Measurements from ENCODE around the gene CASKIN1. TPM values are rescaled to one million over a fixed set of nuclear protein-coding genes. Genes with fewer than 3 reads are reported as not detected.
"Not testable (repeated sequence)": the region's sequence is repeated elsewhere in the genome, so short reads cannot be mapped to it uniquely, and the experiment has no call there.

The CASKIN1 gene
- total RNA-seq, 5 donors from 2014 or later (not counting 1 experiment from before 2014, with no cell fraction given), result 0.06 to 0.47 TPM; not detected in 3

- POLR2A ChIA-PET; H3K4me3 ChIP-seq (ENCODE audit: control insufficient read depth in 1 of 2, extremely low read depth in 1 of 2, low read length in 1 of 2); ATAC-seq (replicated peaks in 1 of 4); H3K9me3 Mint-ChIP-seq; H3K9me3 ChIP-seq; DNase-seq; CTCF ChIA-PET; H3K27ac ChIP-seq (ENCODE audit: low read length); H3K36me3 Mint-ChIP-seq: not testable (repeated sequence)
- H3K4me1 Mint-ChIP-seq, result peaks cover 21 to 23% (median 22%) of the 10 kb centered on the region in 3 donors
- Histone ChIP-seq H3K27me3 (replicated peaks in 1 of 2; ENCODE audit: control insufficient read depth in 2 of 2, extremely low read depth in 1 of 2, insufficient read depth in 2 of 2, low read length in 1 of 2) (peaks cover 3 to 16% of the 10 kb centered on the region in 2 experiments), H3K36me3 (ENCODE audit: control insufficient read depth in 2 of 2, extremely low read depth in 1 of 2, insufficient read depth in 1 of 2, low read length in 1 of 2) (peaks cover 0 to 13% of the 10 kb centered on the region in 2 donors), H3K4me1 (ENCODE audit: control insufficient read depth in 1 of 2, extremely low read depth in 1 of 2, insufficient read depth in 2 of 2, low read length in 2 of 2) (peaks cover 4 to 24% of the 10 kb centered on the region in 2 experiments)
- 100% methylated on average over 1 of the region's 8 CpGs for WGBS (ENCODE audit: insufficient coverage)
- H3K4me3 Mint-ChIP-seq, result peak overlapping the region; percentile 60 to 80 (median 78)
- H3K27ac Mint-ChIP-seq, result peak overlapping the region in 1 of 2 donors; percentile 61
- peaks cover 2 to 15% of the 10 kb centered on the region in 2 donors for H3K27me3 Mint-ChIP-seq
Measured at GRCh38 chr16:2203119-2203688, 6.8 kb upstream of the CASKIN1 start.

DNA sequence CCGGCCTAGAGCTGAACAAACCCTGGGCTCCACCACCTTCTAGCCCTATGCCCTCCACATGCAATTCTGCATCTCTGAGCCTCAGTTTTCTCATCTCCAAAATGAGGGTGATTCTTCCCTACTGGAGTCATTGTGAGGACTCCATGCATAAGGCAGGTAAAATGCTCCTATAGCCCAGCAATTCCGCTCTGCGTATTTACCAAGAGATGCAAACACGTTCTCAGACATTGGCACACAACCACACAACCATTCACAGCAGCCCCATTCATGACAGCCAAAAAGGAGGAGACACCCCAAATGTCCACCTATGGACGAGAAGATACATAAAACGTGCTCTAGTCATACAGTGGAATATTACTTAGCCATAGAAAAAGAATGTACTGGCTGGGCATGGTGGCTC is 3.9 kb upstream of the CASKIN1 start:
- DNase-seq, result no peak
- Histone ChIP-seq H3K36me3 (ENCODE audit: control insufficient read depth in 2 of 2, extremely low read depth in 1 of 2, insufficient read depth in 1 of 2, low read length in 1 of 2) (no peaks in the 10 kb centered on the region), H3K27ac (ENCODE audit: low read length) (no peak overlapping the region), H3K4me1 (ENCODE audit: control insufficient read depth in 1 of 2, extremely low read depth in 1 of 2, insufficient read depth in 2 of 2, low read length in 2 of 2) (peaks cover 0 to 20% of the 10 kb centered on the region in 2 experiments), H3K27me3 (replicated peaks in 1 of 2; ENCODE audit: control insufficient read depth in 2 of 2, extremely low read depth in 1 of 2, insufficient read depth in 2 of 2, low read length in 1 of 2) (peaks cover 3 to 37% of the 10 kb centered on the region in 2 experiments), H3K9me3 (no peaks in the 10 kb centered on the region), H3K4me3 (ENCODE audit: control insufficient read depth in 1 of 2, extremely low read depth in 1 of 2, low read length in 1 of 2) (no peak overlapping the region)
- H3K4me3 Mint-ChIP-seq, result no peak overlapping the region
- no peaks in the 10 kb centered on the region for H3K9me3 Mint-ChIP-seq
- ChIA-PET CTCF (no interaction called here), POLR2A (no interaction called here)
- peaks cover 6 to 9% (median 8%) of the 10 kb centered on the region in 3 donors for H3K4me1 Mint-ChIP-seq
- peaks cover 6 to 26% of the 10 kb centered on the region in 2 donors for H3K27me3 Mint-ChIP-seq
- WGBS (ENCODE audit: insufficient coverage), result 100% methylated on average over 2 of the region's 6 CpGs
- no peaks in the 10 kb centered on the region for H3K36me3 Mint-ChIP-seq
- ATAC-seq (replicated peaks in 1 of 4), result no peak
- H3K27ac Mint-ChIP-seq, result no peak overlapping the region

DNA sequence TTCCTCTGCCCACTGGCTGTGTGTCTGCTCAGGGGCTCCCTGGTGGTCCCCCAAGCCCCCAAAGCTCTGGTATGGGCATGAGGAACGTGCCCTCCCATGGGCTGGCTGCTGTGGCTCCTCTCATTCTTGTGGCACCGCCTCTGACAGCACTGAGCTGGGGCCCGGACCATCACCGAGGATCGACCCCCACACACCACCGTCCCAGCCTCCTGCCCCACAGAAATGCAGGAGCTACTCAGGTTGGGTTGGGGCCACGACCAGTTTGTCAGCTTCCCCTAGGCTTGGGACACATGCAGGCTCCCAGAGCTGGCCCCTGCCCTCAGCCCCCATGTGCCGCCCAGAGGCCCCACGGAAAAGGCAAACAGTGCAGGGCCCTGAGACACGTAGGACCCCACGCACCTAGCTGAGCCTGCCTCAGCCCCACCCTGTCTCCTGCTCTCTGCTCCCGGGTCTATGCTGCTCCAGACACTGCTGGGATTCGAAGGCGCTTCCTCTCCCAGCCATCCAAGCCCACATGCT is 3.3 kb upstream of the CASKIN1 start:
- H3K36me3 Mint-ChIP-seq, result no peaks in the 10 kb centered on the region
- Histone ChIP-seq H3K36me3 (ENCODE audit: control insufficient read depth in 2 of 2, extremely low read depth in 1 of 2, insufficient read depth in 1 of 2, low read length in 1 of 2) (no peaks in the 10 kb centered on the region), H3K9me3 (no peaks in the 10 kb centered on the region), H3K27ac (ENCODE audit: low read length) (no peak overlapping the region), H3K4me1 (ENCODE audit: control insufficient read depth in 1 of 2, extremely low read depth in 1 of 2, insufficient read depth in 2 of 2, low read length in 2 of 2) (peaks cover 0 to 20% of the 10 kb centered on the region in 2 experiments), H3K27me3 (replicated peaks in 1 of 2; ENCODE audit: control insufficient read depth in 2 of 2, extremely low read depth in 1 of 2, insufficient read depth in 2 of 2, low read length in 1 of 2) (peaks cover 3 to 43% of the 10 kb centered on the region in 2 experiments), H3K4me3 (ENCODE audit: control insufficient read depth in 1 of 2, extremely low read depth in 1 of 2, low read length in 1 of 2) (no peak overlapping the region)
- WGBS (ENCODE audit: insufficient coverage), result 77% methylated on average over 11 of the region's 14 CpGs
- DNase-seq, result no peak
- no peaks in the 10 kb centered on the region for H3K9me3 Mint-ChIP-seq
- no peak overlapping the region for H3K27ac Mint-ChIP-seq
- ATAC-seq (replicated peaks in 1 of 4), result no peak
- peaks cover 11 to 31% of the 10 kb centered on the region in 2 donors for H3K27me3 Mint-ChIP-seq
- no peak overlapping the region for H3K4me3 Mint-ChIP-seq
- H3K4me1 Mint-ChIP-seq, result peaks cover 6 to 14% (median 8%) of the 10 kb centered on the region in 3 donors
- POLR2A ChIA-PET, result no interaction called here
- CTCF ChIA-PET, result no interaction called here

- no peaks in the 10 kb centered on the region for H3K9me3 ChIP-seq
- ChIA-PET CTCF (interaction anchor here in 1 of 2 donors (0.6 kb wide), 1 partner anchor 390 kb away, joined by 3 read pairs; no protein-coding TSS in a partner anchor), POLR2A (no interaction called here)
- 71% methylated on average over 5 of the region's 5 CpGs for WGBS (ENCODE audit: insufficient coverage)
- H3K4me1 ChIP-seq (ENCODE audit: control insufficient read depth in 1 of 2, extremely low read depth in 1 of 2, insufficient read depth in 2 of 2, low read length in 2 of 2), result peaks cover 0 to 18% of the 10 kb centered on the region in 2 experiments
- H3K4me3 ChIP-seq (ENCODE audit: control insufficient read depth in 1 of 2, extremely low read depth in 1 of 2, low read length in 1 of 2), result no peak overlapping the region
- H3K27ac ChIP-seq (ENCODE audit: low read length), result no peak overlapping the region
- DNase-seq, result no peak
- Mint-ChIP-seq H3K9me3 (no peaks in the 10 kb centered on the region), H3K36me3 (no peaks in the 10 kb centered on the region), H3K4me1 (peaks cover under 1 to 10% (median 4%) of the 10 kb centered on the region in 3 donors), H3K27ac (no peak overlapping the region), H3K27me3 (peaks cover 11 to 34% of the 10 kb centered on the region in 2 donors), H3K4me3 (no peak overlapping the region)
- ATAC-seq (replicated peaks in 1 of 4), result no peak
- H3K36me3 ChIP-seq (ENCODE audit: control insufficient read depth in 2 of 2, extremely low read depth in 1 of 2, insufficient read depth in 1 of 2, low read length in 1 of 2), result no peaks in the 10 kb centered on the region
- H3K27me3 ChIP-seq (replicated peaks in 1 of 2; ENCODE audit: control insufficient read depth in 2 of 2, extremely low read depth in 1 of 2, insufficient read depth in 2 of 2, low read length in 1 of 2), result peaks cover 3 to 49% of the 10 kb centered on the region in 2 experiments
Measured at GRCh38 chr16:2199095-2199494, 2.7 kb upstream of the CASKIN1 start.

- Mint-ChIP-seq H3K27ac (peak overlapping the region in 1 of 2 donors; percentile 36), H3K4me1 (peaks cover 0 to 8% (median 4%) of the 10 kb centered on the region in 3 donors), H3K27me3 (peaks cover 11 to 35% of the 10 kb centered on the region in 2 donors), H3K4me3 (peak overlapping the region; percentile 37 to 72 (median 47)), H3K36me3 (no peaks in the 10 kb centered on the region), H3K9me3 (no peaks in the 10 kb centered on the region)
- Histone ChIP-seq H3K27me3 (replicated peaks in 1 of 2; ENCODE audit: control insufficient read depth in 2 of 2, extremely low read depth in 1 of 2, insufficient read depth in 2 of 2, low read length in 1 of 2) (peaks cover 3 to 57% of the 10 kb centered on the region in 2 experiments), H3K9me3 (no peaks in the 10 kb centered on the region), H3K4me1 (ENCODE audit: control insufficient read depth in 1 of 2, extremely low read depth in 1 of 2, insufficient read depth in 2 of 2, low read length in 2 of 2) (peaks cover 0 to 18% of the 10 kb centered on the region in 2 experiments), H3K4me3 (ENCODE audit: control insufficient read depth in 1 of 2, extremely low read depth in 1 of 2, low read length in 1 of 2) (no peak overlapping the region), H3K36me3 (ENCODE audit: control insufficient read depth in 2 of 2, extremely low read depth in 1 of 2, insufficient read depth in 1 of 2, low read length in 1 of 2) (no peaks in the 10 kb centered on the region), H3K27ac (ENCODE audit: low read length) (no peak overlapping the region)
- ChIA-PET CTCF (no interaction called here), POLR2A (no interaction called here)
- DNase-seq, result no peak
- WGBS (ENCODE audit: insufficient coverage), result 75% methylated on average over 1 of the region's 4 CpGs
- no peak for ATAC-seq (replicated peaks in 1 of 4)
Measured at GRCh38 chr16:2198283-2198682, 1.9 kb upstream of the CASKIN1 start.

DNA sequence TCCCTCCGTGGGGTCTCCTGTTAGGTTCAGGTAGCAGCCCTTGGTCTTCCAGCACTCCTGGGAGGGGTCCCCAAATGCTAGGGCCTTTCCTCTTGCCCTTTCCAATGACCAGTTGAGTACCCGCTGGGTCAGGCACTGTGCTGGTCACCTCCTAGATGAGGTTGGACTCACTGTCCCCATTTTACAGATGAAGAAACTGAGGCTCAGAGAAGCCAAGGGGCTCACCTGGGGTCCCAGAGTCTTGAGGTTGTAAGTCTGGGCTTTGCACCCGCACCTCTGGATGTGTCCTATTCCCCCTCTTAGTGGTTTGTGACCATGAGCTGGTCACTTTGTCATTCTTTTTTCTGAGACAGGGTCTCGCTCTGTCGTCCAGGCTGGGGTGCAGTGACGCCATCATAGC is 1.4 kb upstream of the CASKIN1 start:
- ChIA-PET CTCF (no interaction called here), POLR2A (no interaction called here)
- no peak for DNase-seq
- H3K4me1 Mint-ChIP-seq, result peaks cover 0 to 8% (median 4%) of the 10 kb centered on the region in 3 donors
- Histone ChIP-seq H3K27ac (ENCODE audit: low read length) (no peak overlapping the region), H3K36me3 (ENCODE audit: control insufficient read depth in 2 of 2, extremely low read depth in 1 of 2, insufficient read depth in 1 of 2, low read length in 1 of 2) (no peaks in the 10 kb centered on the region), H3K9me3 (no peaks in the 10 kb centered on the region), H3K27me3 (replicated peaks in 1 of 2; ENCODE audit: control insufficient read depth in 2 of 2, extremely low read depth in 1 of 2, insufficient read depth in 2 of 2, low read length in 1 of 2) (peaks cover 3 to 58% of the 10 kb centered on the region in 2 experiments), H3K4me1 (ENCODE audit: control insufficient read depth in 1 of 2, extremely low read depth in 1 of 2, insufficient read depth in 2 of 2, low read length in 2 of 2) (peaks cover 0 to 18% of the 10 kb centered on the region in 2 experiments), H3K4me3 (ENCODE audit: control insufficient read depth in 1 of 2, extremely low read depth in 1 of 2, low read length in 1 of 2) (no peak overlapping the region)
- H3K9me3 Mint-ChIP-seq, result no peaks in the 10 kb centered on the region
- ATAC-seq (replicated peaks in 1 of 4), result no peak
- H3K4me3 Mint-ChIP-seq, result peak overlapping the region; percentile 37 to 72 (median 47)
- 95% methylated on average over 4 of the region's 6 CpGs for WGBS (ENCODE audit: insufficient coverage)
- no peaks in the 10 kb centered on the region for H3K36me3 Mint-ChIP-seq
- H3K27me3 Mint-ChIP-seq, result peaks cover 11 to 35% of the 10 kb centered on the region in 2 donors
- peak overlapping the region in 1 of 2 donors; percentile 36 for H3K27ac Mint-ChIP-seq
